Mesenchymal stem cell (in vitro differentiated cells and primary cell): Measurements from ENCODE around the gene CORO1C.
A peak's percentile ranks its signal among the peaks of the same experiment; 100 is the strongest.

ENCODE experiments used
- DNase-seq: peaks from one replicate; pipeline ENCODE4 v3.0.0-alpha.2; 2013
- H2AFZ ChIP-seq: one replicate; pipeline ENCODE4 v1.6.1; 2013; ENCODE audit warnings: low read depth, mild to moderate bottlenecking, control low read depth, inconsistent platforms, low read length, moderate library complexity
- H2AK5ac ChIP-seq: 2 replicates; pipeline ENCODE4 v1.6.1; 2013; ENCODE audit warnings: low read length, moderate library complexity, mild to moderate bottlenecking, inconsistent platforms; ENCODE audit not compliant: severe bottlenecking
- H2BK120ac ChIP-seq: one replicate; pipeline ENCODE4 v1.6.1; 2013; ENCODE audit warnings: low read depth, mild to moderate bottlenecking, inconsistent platforms, low read length, moderate library complexity
- H2BK12ac ChIP-seq, 2 experiments: one replicate each; pipeline ENCODE4 v1.6.1; 2013; ENCODE audit warnings: inconsistent platforms in 2 of 2, low read length in 2 of 2, mild to moderate bottlenecking in 2 of 2, moderate library complexity in 2 of 2, control low read depth in 1 of 2
- H2BK15ac ChIP-seq: one replicate; pipeline ENCODE4 v1.6.1; 2013; ENCODE audit warnings: mild to moderate bottlenecking, low read depth, inconsistent platforms; ENCODE audit not compliant: poor library complexity, severe bottlenecking
- H2BK5ac ChIP-seq: 2 replicates; pipeline ENCODE4 v1.6.1; 2013; ENCODE audit warnings: low read depth, mild to moderate bottlenecking, low read length, control low read depth, inconsistent platforms; ENCODE audit not compliant: poor library complexity, severe bottlenecking
- H3K14ac ChIP-seq, 2 experiments: one replicate each; pipeline ENCODE4 v1.6.1; 2013; ENCODE audit warnings: inconsistent platforms in 2 of 2, low read length in 2 of 2, control low read depth in 1 of 2, mild to moderate bottlenecking in 1 of 2, moderate library complexity in 1 of 2
- H3K18ac ChIP-seq, 2 experiments: one replicate each; pipeline ENCODE4 v1.6.1; 2013; ENCODE audit warnings: inconsistent platforms in 2 of 2, low read length in 2 of 2, control low read depth in 1 of 2, low read depth in 1 of 2, mild to moderate bottlenecking in 1 of 2
- H3K23ac ChIP-seq, 2 experiments: one replicate each; pipeline ENCODE4 v1.6.1; 2013; ENCODE audit warnings: inconsistent platforms in 2 of 2, low read length in 2 of 2, mild to moderate bottlenecking in 2 of 2, moderate library complexity in 2 of 2, control low read depth in 1 of 2
- H3K27ac ChIP-seq: 2 replicates; pipeline ENCODE4 v1.5.1; 2013; ENCODE audit warnings: mild to moderate bottlenecking, moderate library complexity, low read length, control low read depth, inconsistent platforms; ENCODE audit not compliant: poor library complexity, severe bottlenecking
- H3K27me3 ChIP-seq, 2 experiments: 2 replicates each; pipeline versions ENCODE4 v1.6.1 to v1.7.0; 2013; ENCODE audit warnings: low read length in 2 of 2, mild to moderate bottlenecking in 2 of 2, moderate library complexity in 2 of 2, control low read depth in 1 of 2, inconsistent platforms in 1 of 2; ENCODE audit not compliant: control insufficient read depth in 1 of 2, insufficient read depth in 1 of 2
- H3K36me3 ChIP-seq, 2 experiments: 2 replicates each; pipeline versions ENCODE4 v1.6.1 to v1.7.0; 2013; ENCODE audit warnings: low read length in 2 of 2, control low read depth in 1 of 2, inconsistent platforms in 1 of 2, low read depth in 1 of 2, mild to moderate bottlenecking in 1 of 2; ENCODE audit not compliant: insufficient read depth in 2 of 2, control insufficient read depth in 1 of 2
- H3K4ac ChIP-seq, 2 experiments: one replicate each; pipeline ENCODE4 v1.6.1; 2013; ENCODE audit warnings: inconsistent platforms in 2 of 2, low read length in 2 of 2, mild to moderate bottlenecking in 2 of 2, moderate library complexity in 2 of 2, control low read depth in 1 of 2, low read depth in 1 of 2
- H3K4me1 ChIP-seq: 2 replicates; pipeline ENCODE4 v1.6.1; 2013; ENCODE audit warnings: low read depth, low read length, control low read depth; ENCODE audit not compliant: control insufficient read depth, insufficient read depth
- H3K4me2 ChIP-seq: 2 replicates; pipeline ENCODE4 v1.6.1; 2013; ENCODE audit warnings: low read length, mild to moderate bottlenecking, inconsistent platforms; ENCODE audit not compliant: poor library complexity, severe bottlenecking
- H3K4me3 ChIP-seq, 2 experiments: 2 replicates each; pipeline versions ENCODE4 v1.5.1 to v1.7.0; 2013; ENCODE audit warnings: low read length in 2 of 2, mild to moderate bottlenecking in 2 of 2, control low read depth in 1 of 2, low read depth in 1 of 2; ENCODE audit not compliant: insufficient read depth in 1 of 2
- H3K79me1 ChIP-seq: replicated peaks from 2 replicates; pipeline ENCODE4 v1.6.1; 2013; ENCODE audit warnings: mild to moderate bottlenecking, control low read depth, low read length, inconsistent platforms; ENCODE audit not compliant: poor library complexity, severe bottlenecking
- H3K9ac ChIP-seq: 2 replicates; pipeline ENCODE4 v1.7.0; 2013; ENCODE audit warnings: mild to moderate bottlenecking, low read length, moderate library complexity
- H3K9me3 ChIP-seq: 2 replicates; pipeline ENCODE4 v1.7.0; 2013; ENCODE audit warnings: mild to moderate bottlenecking, low read length; ENCODE audit not compliant: control insufficient read depth
- H4K8ac ChIP-seq: one replicate; pipeline ENCODE4 v1.6.1; 2013; ENCODE audit warnings: inconsistent platforms, mild to moderate bottlenecking, low read length, moderate library complexity
- H4K91ac ChIP-seq: one replicate; pipeline ENCODE4 v1.6.1; 2013; ENCODE audit warnings: mild to moderate bottlenecking, low read length, inconsistent platforms
- WGBS: methylation state at CpG from one replicate; pipeline ENCODE4 v1.1.7; 2013; ENCODE audit warnings: mixed read lengths; 5-methylcytosine and 5-hydroxymethylcytosine counted together

Gene CORO1C

GRCh38 chr12:108635201-108635996 is 95.9 kb downstream of the CORO1C start:
- H3K14ac ChIP-seq: peak overlapping the region in 1 of 2 experiments; percentile 18
- H4K8ac ChIP-seq: no peak overlapping the region
- H3K27ac ChIP-seq: no peak overlapping the region
- H2AK5ac ChIP-seq: no peak overlapping the region
- H4K91ac ChIP-seq: no peak overlapping the region
- H3K27me3 ChIP-seq: no peaks in the 10 kb centered on the region
- no peak overlapping the region for H3K4ac ChIP-seq
- H2BK15ac ChIP-seq: no peak overlapping the region
- H3K9me3 ChIP-seq: no peaks in the 10 kb centered on the region
- WGBS: 71% methylated on average over 15 of the region's 15 CpGs
- no peak overlapping the region for H3K18ac ChIP-seq
- H2BK120ac ChIP-seq: no peak overlapping the region
- H2BK12ac ChIP-seq: peak overlapping the region in 1 of 2 experiments; percentile 18
- H3K36me3 ChIP-seq: peaks cover 0 to 6% of the 10 kb centered on the region in 2 experiments
- no peak overlapping the region for H3K9ac ChIP-seq
- no peak overlapping the region for H3K23ac ChIP-seq
- no peak overlapping the region for H2AFZ ChIP-seq
- H2BK5ac ChIP-seq: no peak overlapping the region
- no peak for DNase-seq
- H3K79me1 ChIP-seq: no peaks in the 10 kb centered on the region
- H3K4me3 ChIP-seq: no peak overlapping the region
- peaks cover 44% of the 10 kb centered on the region for H3K4me1 ChIP-seq
- no peak overlapping the region for H3K4me2 ChIP-seq

DNA sequence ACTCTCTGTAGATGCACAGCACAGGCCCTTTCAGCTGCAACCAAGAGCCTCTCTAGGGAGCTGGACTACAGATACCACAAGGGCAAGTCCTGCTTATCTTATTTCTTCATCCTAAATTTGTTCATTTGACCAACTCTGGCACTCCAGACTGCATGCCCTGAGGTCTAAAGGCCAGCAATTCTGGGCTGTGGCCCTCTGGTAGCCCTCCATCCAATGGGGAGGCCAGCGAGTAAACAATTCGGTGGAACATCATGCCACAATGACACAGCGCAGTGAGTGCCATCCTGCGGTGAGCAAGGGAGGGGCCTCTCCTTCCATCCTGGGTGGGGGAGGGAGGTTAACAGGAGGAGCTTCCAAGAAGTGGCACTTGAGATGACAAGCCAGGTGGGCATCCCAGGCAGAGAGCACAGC is 97.0 kb downstream of the CORO1C start:
- Histone ChIP-seq H2BK12ac (no peak overlapping the region), H4K91ac (no peak overlapping the region), H3K9ac (no peak overlapping the region), H2BK120ac (no peak overlapping the region), H3K4ac (no peak overlapping the region), H2AK5ac (no peak overlapping the region), H2BK15ac (no peak overlapping the region), H3K4me2 (no peak overlapping the region), H4K8ac (peak overlapping the region; percentile 61), H3K9me3 (no peaks in the 10 kb centered on the region), H2AFZ (no peak overlapping the region), H2BK5ac (no peak overlapping the region), H3K27ac (no peak overlapping the region), H3K14ac (no peak overlapping the region), H3K18ac (peak overlapping the region in 1 of 2 experiments; percentile 45), H3K4me1 (peaks cover 50% of the 10 kb centered on the region), H3K23ac (no peak overlapping the region), H3K36me3 (peaks cover 0 to 3% of the 10 kb centered on the region in 2 experiments), H3K4me3 (no peak overlapping the region), H3K27me3 (no peaks in the 10 kb centered on the region), H3K79me1 (no peaks in the 10 kb centered on the region)
- WGBS: 79% methylated on average over 4 of the region's 4 CpGs
- DNase-seq: no peak

- no peak for DNase-seq
- peak within 1 kb of the TSS; percentile 23 for H2AK5ac ChIP-seq
These were observed 97.6 kb downstream of the CORO1C start, which contains the start of gene SELPLG for GRCh38 chr12:108633534-108634248. Gene SELPLG, minus strand, starts transcription at chr12:108633894. Its CDS starts 9,587 bp downstream, at chr12:108624307.

DNA sequence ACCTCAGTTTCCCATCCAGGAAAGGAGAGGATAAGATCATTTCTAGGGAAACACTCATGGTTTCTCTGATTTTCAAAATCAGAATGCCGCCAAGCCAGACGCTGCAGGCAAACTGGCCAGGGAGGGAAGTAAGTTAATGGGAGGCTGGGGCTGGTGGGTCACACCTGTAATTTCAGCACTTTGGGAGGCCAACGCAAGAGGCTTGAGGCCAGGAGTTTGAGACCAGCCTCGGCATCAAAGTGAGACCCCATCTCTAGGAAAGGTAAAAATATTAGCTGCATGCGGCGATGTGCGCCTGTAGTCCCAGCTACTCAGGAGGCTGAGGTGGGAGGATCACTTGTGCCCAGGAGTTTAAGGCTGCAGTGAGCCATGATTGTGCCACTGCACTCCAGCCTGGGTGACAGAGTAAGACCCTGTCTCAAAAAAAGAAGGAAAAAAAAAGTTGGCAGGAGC is 98.2 kb downstream of the CORO1C start:
- Histone ChIP-seq H2BK12ac (no peak overlapping the region), H3K4me1 (peaks cover 56% of the 10 kb centered on the region), H3K9ac (no peak overlapping the region), H3K27me3 (no peaks in the 10 kb centered on the region), H3K4me3 (no peak overlapping the region), H3K4ac (no peak overlapping the region), H3K9me3 (no peaks in the 10 kb centered on the region), H3K4me2 (no peak overlapping the region), H4K8ac (no peak overlapping the region), H3K14ac (no peak overlapping the region), H2BK120ac (peak overlapping the region; percentile 51), H3K18ac (no peak overlapping the region), H3K36me3 (peaks cover 0 to 2% of the 10 kb centered on the region in 2 experiments), H2BK15ac (no peak overlapping the region), H2BK5ac (no peak overlapping the region), H3K79me1 (no peaks in the 10 kb centered on the region), H2AK5ac (no peak overlapping the region), H4K91ac (peak overlapping the region; percentile 90), H2AFZ (no peak overlapping the region), H3K23ac (no peak overlapping the region), H3K27ac (no peak overlapping the region)
- WGBS: 97% methylated on average over 7 of the region's 7 CpGs
- DNase-seq: no peak

More at GRCh38 chr12:108633534-108634248, 97.6 kb downstream of the CORO1C start, which contains the start of gene SELPLG:
- Histone ChIP-seq H3K4me1 (peaks cover 56% of the 10 kb centered on the region), H3K27ac (no peak within 1 kb of the TSS), H3K79me1 (no peaks in the 10 kb centered on the region), H3K14ac (peak within 1 kb of the TSS in 1 of 2 experiments; percentile 61), H2BK15ac (peak within 1 kb of the TSS; percentile 77), H4K91ac (peak within 1 kb of the TSS; percentile 90), H3K36me3 (peaks cover 0 to 3% of the 10 kb centered on the region in 2 experiments), H2AFZ (no peak within 1 kb of the TSS), H3K4me3 (no peak within 1 kb of the TSS), H3K4ac (peak within 1 kb of the TSS in 1 of 2 experiments; percentile 79), H3K4me2 (no peak within 1 kb of the TSS), H3K23ac (no peak within 1 kb of the TSS), H3K27me3 (no peaks in the 10 kb centered on the region), H3K9ac (peak within 1 kb of the TSS; percentile 31), H2BK12ac (peak within 1 kb of the TSS; percentile 59 to 91), H3K18ac (peak within 1 kb of the TSS; percentile 72 to 88), H3K9me3 (no peaks in the 10 kb centered on the region), H2BK120ac (peak within 1 kb of the TSS; percentile 51), H4K8ac (peak within 1 kb of the TSS; percentile 61), H2BK5ac (no peak within 1 kb of the TSS)
- 91% methylated on average over 14 of the region's 14 CpGs for WGBS
